Activated naive CD4-positive, alpha-beta T cell treated with anti-CD3 and anti-CD28 coated beads, Interleukin-2, amount 50 U/mL, for 72 hours (primary cell): ENCODE measurements around the gene PDCD1LG2. TPM values are rescaled to one million over a fixed set of nuclear protein-coding genes. Genes with fewer than 3 reads are reported as not detected.
A peak's percentile ranks its signal among the peaks of the same experiment; 100 is the strongest.

Experiments used
- ATAC-seq, 2 donors: fragments of 150-1000 bp; cut with Tn5 transposase; 2 replicates each; pipeline ENCODE4 v1.10.0; 2021; ENCODE audit warnings: mild to moderate bottlenecking in 2 of 2, moderate library complexity in 2 of 2
- DNase-seq, 2 donors: peaks; one replicate each; pipeline ENCODE4 v3.0.0; 2021 to 2022; ENCODE audit warnings: low spot score in 2 of 2
- H3K27ac Mint-ChIP-seq, 2 donors: one replicate each; pipeline ENCODE4 v1.8.0; 2022; ENCODE audit warnings: mild to moderate bottlenecking in 2 of 2, mixed read lengths in 2 of 2
- H3K36me3 Mint-ChIP-seq, 2 donors: one replicate each; pipeline ENCODE4 v1.8.0; 2022; ENCODE audit warnings: mixed read lengths in 2 of 2
- H3K9me3 Mint-ChIP-seq, 2 donors: one replicate each; pipeline ENCODE4 v1.8.0; 2022; ENCODE audit warnings: mixed read lengths in 2 of 2
- total RNA-seq, 2 donors: library from RNA; stranded (reverse); gene quantifications; one replicate each; pipeline ENCODE4 v1.2.3, GENCODE V29; 2022

PDCD1LG2 gene
- total RNA-seq, 2 donors from 2014 or later = 0.19 to 0.87 TPM

GRCh38 chr9:5549658-5550650, 39.6 kb downstream of the PDCD1LG2 start:
- no peak overlapping the region for H3K27ac Mint-ChIP-seq
- H3K9me3 Mint-ChIP-seq = no peaks in the 10 kb centered on the region
- DNase-seq = no peak
- no peak for ATAC-seq
- no peaks in the 10 kb centered on the region for H3K36me3 Mint-ChIP-seq

- H3K36me3 Mint-ChIP-seq = no peaks in the 10 kb centered on the region
These were observed 41.2 kb downstream of the PDCD1LG2 start for GRCh38 chr9:5551368-5552150.

GRCh38 chr9:5552301-5552700, 42.0 kb downstream of the PDCD1LG2 start:
- ATAC-seq (no peak), DNase-seq (no peak)
- Mint-ChIP-seq H3K9me3 (peaks cover 0 to 5% of the 10 kb centered on the region in 2 donors), H3K36me3 (no peaks in the 10 kb centered on the region), H3K27ac (no peak overlapping the region)

More at GRCh38 chr9:5551368-5552150, 41.2 kb downstream of the PDCD1LG2 start:
- DNase-seq = no peak
- H3K27ac Mint-ChIP-seq = no peak overlapping the region
- no peaks in the 10 kb centered on the region for H3K9me3 Mint-ChIP-seq
- ATAC-seq = no peak

- DNase-seq (no peak), ATAC-seq (no peak)
- Mint-ChIP-seq H3K27ac (no peak overlapping the region), H3K36me3 (peaks cover 0 to under 1% of the 10 kb centered on the region in 2 donors), H3K9me3 (peaks cover 0 to 5% of the 10 kb centered on the region in 2 donors)
These were observed 42.9 kb downstream of the PDCD1LG2 start for GRCh38 chr9:5553211-5553610.

GRCh38 chr9:5554254-5554653, 43.9 kb downstream of the PDCD1LG2 start:
- Mint-ChIP-seq H3K9me3 (peaks cover 0 to 5% of the 10 kb centered on the region in 2 donors), H3K27ac (no peak overlapping the region), H3K36me3 (peaks cover 0 to 6% of the 10 kb centered on the region in 2 donors)
- DNase-seq (no peak), ATAC-seq (no peak)

- H3K9me3 Mint-ChIP-seq = peaks cover 0 to 5% of the 10 kb centered on the region in 2 donors
These were observed 45.9 kb downstream of the PDCD1LG2 start for GRCh38 chr9:5556101-5556705.

GRCh38 chr9:5557606-5558587, 47.6 kb downstream of the PDCD1LG2 start:
- no peak for DNase-seq
- peaks cover 6 to 7% of the 10 kb centered on the region in 2 donors for H3K36me3 Mint-ChIP-seq
- peaks cover 0 to 11% of the 10 kb centered on the region in 2 donors for H3K9me3 Mint-ChIP-seq
- ATAC-seq = peak; percentile 42 to 79
- H3K27ac Mint-ChIP-seq = peak overlapping the region; percentile 24 to 49

More at GRCh38 chr9:5556101-5556705, 45.9 kb downstream of the PDCD1LG2 start:
- no peak for ATAC-seq
- DNase-seq = no peak
- no peak overlapping the region for H3K27ac Mint-ChIP-seq
- peaks cover 6 to 7% of the 10 kb centered on the region in 2 donors for H3K36me3 Mint-ChIP-seq

- Mint-ChIP-seq H3K36me3 (peaks cover 6 to 7% of the 10 kb centered on the region in 2 donors), H3K9me3 (peaks cover 0 to 11% of the 10 kb centered on the region in 2 donors)
- DNase-seq = no peak
These were observed 49.3 kb downstream of the PDCD1LG2 start for GRCh38 chr9:5559659-5560058.

GRCh38 chr9:5560443-5561100, 50.2 kb downstream of the PDCD1LG2 start:
- ATAC-seq (no peak), DNase-seq (no peak)
- H3K27ac Mint-ChIP-seq = no peak overlapping the region
- H3K36me3 Mint-ChIP-seq = peaks cover 6 to 7% of the 10 kb centered on the region in 2 donors
- peaks cover 4 to 11% of the 10 kb centered on the region in 2 donors for H3K9me3 Mint-ChIP-seq

More at GRCh38 chr9:5559659-5560058, 49.3 kb downstream of the PDCD1LG2 start:
- no peak for ATAC-seq
- H3K27ac Mint-ChIP-seq = no peak overlapping the region

- no peak for ATAC-seq
- H3K36me3 Mint-ChIP-seq = peaks cover 6 to 7% of the 10 kb centered on the region in 2 donors
- peaks cover 4 to 8% of the 10 kb centered on the region in 2 donors for H3K9me3 Mint-ChIP-seq
- no peak for DNase-seq
- H3K27ac Mint-ChIP-seq = no peak overlapping the region
These were observed 51.6 kb downstream of the PDCD1LG2 start for GRCh38 chr9:5561828-5562488.

- DNase-seq = no peak
- ATAC-seq = peak; percentile 46 to 81
- peaks cover 4 to 5% of the 10 kb centered on the region in 2 donors for H3K9me3 Mint-ChIP-seq
- H3K36me3 Mint-ChIP-seq = peaks cover 6 to 7% of the 10 kb centered on the region in 2 donors
- no peak overlapping the region for H3K27ac Mint-ChIP-seq
These were observed 52.6 kb downstream of the PDCD1LG2 start for GRCh38 chr9:5562806-5563416.

- Mint-ChIP-seq H3K9me3 (peaks cover 4 to 5% of the 10 kb centered on the region in 2 donors), H3K27ac (no peak overlapping the region), H3K36me3 (peaks cover 4 to 7% of the 10 kb centered on the region in 2 donors)
- DNase-seq (no peak), ATAC-seq (no peak)
These were observed 53.1 kb downstream of the PDCD1LG2 start for GRCh38 chr9:5563417-5563815.

GRCh38 chr9:5563886-5564285, 53.6 kb downstream of the PDCD1LG2 start:
- Mint-ChIP-seq H3K9me3 (peaks cover 4 to 5% of the 10 kb centered on the region in 2 donors), H3K36me3 (peaks cover 0 to 7% of the 10 kb centered on the region in 2 donors), H3K27ac (no peak overlapping the region)
- no peak for DNase-seq
- peak; percentile 46 to 47 for ATAC-seq

GRCh38 chr9:5566054-5566618, 55.8 kb downstream of the PDCD1LG2 start:
- DNase-seq = no peak
- Mint-ChIP-seq H3K9me3 (peaks cover 4 to 5% of the 10 kb centered on the region in 2 donors), H3K36me3 (no peaks in the 10 kb centered on the region), H3K27ac (no peak overlapping the region)
- ATAC-seq = no peak
